Mammary epithelial cell (primary cell): Measurements from ENCODE around the gene GLT6D1.

ENCODE experiments used
- CTCF ChIP-seq, 2 donors: IDR thresholded peaks in 1 of 2; conservative IDR thresholded peaks in 1 of 2; 2 replicates each; pipeline ENCODE4 v1.5.1; 2011 to 2012; ENCODE audit warnings: inconsistent platforms in 2 of 2, low read length in 2 of 2, mild to moderate bottlenecking in 2 of 2, control low read depth in 1 of 2, low read depth in 1 of 2; ENCODE audit not compliant: insufficient read depth in 1 of 2; ENCODE audit errors: extremely low read depth in 1 of 2
- EZH2 ChIP-seq: IDR thresholded peaks from 2 replicates; pipeline ENCODE4 v1.6.1; 2012; ENCODE audit warnings: low read length, inconsistent platforms, borderline replicate concordance

GRCh38 chr9:135641047-135641446, 1.7 kb upstream of the GLT6D1 start:
- TF ChIP-seq CTCF (conservative IDR thresholded peaks at IDR 0.05 in 1 of 2, IDR thresholded peaks at IDR 0.05 in 1 of 2; ENCODE audit: extremely low read depth in 1 of 2, insufficient read depth in 1 of 2, low read depth in 1 of 2, low read length in 2 of 2) (no peak), EZH2 (no peak)
